ENCODE results near the gene LY86. TPM values are rescaled to one million over a fixed set of nuclear protein-coding genes. Genes with fewer than 3 reads are reported as not detected.

LY86 gene
- total RNA-seq, 1 experiment from 2014 or later, result not detected

- peak; percentile 51 for DNase-seq
- Mint-ChIP-seq H3K36me3 (ENCODE audit: insufficient read depth, unreplicated experiment) (no peaks in the 10 kb centered on the region), H3K27ac (ENCODE audit: unreplicated experiment) (no peak overlapping the region), H3K4me1 (ENCODE audit: low read depth, unreplicated experiment) (no peaks in the 10 kb centered on the region), H3K27me3 (ENCODE audit: unreplicated experiment) (peaks cover 69% of the 10 kb centered on the region), H3K4me3 (ENCODE audit: low read depth, unreplicated experiment) (no peak overlapping the region), H3K9me3 (ENCODE audit: low read depth, unreplicated experiment) (no peaks in the 10 kb centered on the region)
- TF ChIP-seq CTCF (IDR thresholded peaks at IDR 0.05; ENCODE audit: unreplicated experiment), result peak; percentile 18
- no TSS peak for BruUV-seq (replicated peaks)
- intact Hi-C loops (cut with micrococcal nuclease; ENCODE audit: unreplicated experiment), result no loop called here
- CTCF ChIA-PET, result interaction anchor here (1.2 kb wide), 1 partner anchor 10 kb away, joined by 4 read pairs; no protein-coding TSS in a partner anchor
These were observed 31.6 kb upstream of the LY86 start for GRCh38 chr6:6556738-6557503.

- intact Hi-C loops (cut with micrococcal nuclease; ENCODE audit: unreplicated experiment), result no loop called here
- no peak overlapping the region for H3K27ac Mint-ChIP-seq (ENCODE audit: unreplicated experiment)
- BruUV-seq (replicated peaks), result no TSS peak
These were observed 31.0 kb upstream of the LY86 start for GRCh38 chr6:6557504-6557839.

GRCh38 chr6:6557886-6558285, 30.6 kb upstream of the LY86 start:
- Mint-ChIP-seq H3K9me3 (ENCODE audit: low read depth, unreplicated experiment) (no peaks in the 10 kb centered on the region), H3K27ac (ENCODE audit: unreplicated experiment) (no peak overlapping the region), H3K27me3 (ENCODE audit: unreplicated experiment) (peaks cover 60% of the 10 kb centered on the region), H3K4me3 (ENCODE audit: low read depth, unreplicated experiment) (no peak overlapping the region), H3K36me3 (ENCODE audit: insufficient read depth, unreplicated experiment) (no peaks in the 10 kb centered on the region), H3K4me1 (ENCODE audit: low read depth, unreplicated experiment) (no peaks in the 10 kb centered on the region)
- intact Hi-C loops (cut with micrococcal nuclease; ENCODE audit: unreplicated experiment), result no loop called here
- BruUV-seq (replicated peaks), result no TSS peak
- CTCF ChIA-PET, result no interaction called here
- DNase-seq, result no peak
- no peak for TF ChIP-seq CTCF (IDR thresholded peaks at IDR 0.05; ENCODE audit: unreplicated experiment)

More at GRCh38 chr6:6557504-6557839, 31.0 kb upstream of the LY86 start:
- H3K4me1 Mint-ChIP-seq (ENCODE audit: low read depth, unreplicated experiment), result no peaks in the 10 kb centered on the region
- DNase-seq, result no peak
- no peak overlapping the region for H3K4me3 Mint-ChIP-seq (ENCODE audit: low read depth, unreplicated experiment)
- no peaks in the 10 kb centered on the region for H3K9me3 Mint-ChIP-seq (ENCODE audit: low read depth, unreplicated experiment)
- no peaks in the 10 kb centered on the region for H3K36me3 Mint-ChIP-seq (ENCODE audit: insufficient read depth, unreplicated experiment)
- H3K27me3 Mint-ChIP-seq (ENCODE audit: unreplicated experiment), result peaks cover 64% of the 10 kb centered on the region
- no peak for TF ChIP-seq CTCF (IDR thresholded peaks at IDR 0.05; ENCODE audit: unreplicated experiment)
- CTCF ChIA-PET, result interaction anchor here (1.2 kb wide), 1 partner anchor 10 kb away, joined by 4 read pairs; no protein-coding TSS in a partner anchor

GRCh38 chr6:6559994-6560570, 28.4 kb upstream of the LY86 start:
- no peak for DNase-seq
- intact Hi-C loops (cut with micrococcal nuclease; ENCODE audit: unreplicated experiment), result loop anchor here (10.0 kb wide), 1 partner anchor 85 kb away; no protein-coding TSS in a partner anchor
- Mint-ChIP-seq H3K36me3 (ENCODE audit: insufficient read depth, unreplicated experiment) (no peaks in the 10 kb centered on the region), H3K27ac (ENCODE audit: unreplicated experiment) (no peak overlapping the region), H3K9me3 (ENCODE audit: low read depth, unreplicated experiment) (peaks cover 2% of the 10 kb centered on the region), H3K27me3 (ENCODE audit: unreplicated experiment) (peaks cover 54% of the 10 kb centered on the region), H3K4me1 (ENCODE audit: low read depth, unreplicated experiment) (no peaks in the 10 kb centered on the region), H3K4me3 (ENCODE audit: low read depth, unreplicated experiment) (no peak overlapping the region)
- no peak for TF ChIP-seq CTCF (IDR thresholded peaks at IDR 0.05; ENCODE audit: unreplicated experiment)
- CTCF ChIA-PET, result no interaction called here
- no TSS peak for BruUV-seq (replicated peaks)

Measured in Calu3 (cell line).